ENCODE measurements around the gene ATG3. TPM values are rescaled to one million over a fixed set of nuclear protein-coding genes. Genes with fewer than 3 reads are reported as not detected.
"Not testable (repeated sequence)": the region's sequence is repeated elsewhere in the genome, so short reads cannot be mapped to it uniquely, and the experiment has no call there.

Gene ATG3
- total RNA-seq, 1 experiment from 2014 or later, result 75.1 TPM

DNA sequence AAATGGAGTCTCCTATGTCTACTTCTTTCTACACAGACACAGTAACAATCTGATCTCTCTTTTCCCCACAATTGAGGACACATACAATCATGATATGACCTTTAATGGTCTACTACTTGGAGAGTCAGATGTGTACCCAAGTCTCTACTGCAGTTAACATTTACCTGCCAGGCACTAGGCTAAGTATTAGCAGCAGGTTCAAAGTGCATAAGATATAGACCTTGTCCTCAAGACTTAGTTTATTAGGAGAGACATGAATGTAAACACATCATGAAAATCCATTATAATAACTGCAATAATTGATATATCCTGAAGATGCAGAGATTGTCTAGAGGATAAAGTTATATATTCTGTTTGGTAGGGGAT, 3.2 kb upstream of the ATG3 start:
- ATAC-seq, result no peak
- intact Hi-C loops (cut with micrococcal nuclease; ENCODE audit: unreplicated experiment) (no loop called here), in situ Hi-C loops (cut with HindIII; ENCODE audit: low pct_unique_long_range_greater_than_20kb, low sequenced_read_pairs) (no loop called here)
- no TSS peak for BruUV-seq (replicated peaks)
- peaks cover 10% of the 10 kb centered on the region; the same call in 1 of the 2 replicates for H3K4me1 ChIP-seq (ENCODE audit: control insufficient read depth, insufficient read depth, low read length)
- DNase-seq (ENCODE audit: low read depth, low spot score), result no peak
- no peaks in the 10 kb centered on the region for H3K9me3 ChIP-seq (ENCODE audit: control insufficient read depth, insufficient read depth, low read depth, low read length)
- no peaks in the 10 kb centered on the region for H3K27me3 ChIP-seq (ENCODE audit: control insufficient read depth, insufficient read depth, low read length)
- H3K36me3 ChIP-seq (ENCODE audit: control insufficient read depth, insufficient read depth, low read length), result peaks cover 7% of the 10 kb centered on the region; the same call in 1 of the 2 replicates
- ChIA-PET CTCF (no interaction called here), POLR2A (no interaction called here)
- TF ChIP-seq, protein P1, sequence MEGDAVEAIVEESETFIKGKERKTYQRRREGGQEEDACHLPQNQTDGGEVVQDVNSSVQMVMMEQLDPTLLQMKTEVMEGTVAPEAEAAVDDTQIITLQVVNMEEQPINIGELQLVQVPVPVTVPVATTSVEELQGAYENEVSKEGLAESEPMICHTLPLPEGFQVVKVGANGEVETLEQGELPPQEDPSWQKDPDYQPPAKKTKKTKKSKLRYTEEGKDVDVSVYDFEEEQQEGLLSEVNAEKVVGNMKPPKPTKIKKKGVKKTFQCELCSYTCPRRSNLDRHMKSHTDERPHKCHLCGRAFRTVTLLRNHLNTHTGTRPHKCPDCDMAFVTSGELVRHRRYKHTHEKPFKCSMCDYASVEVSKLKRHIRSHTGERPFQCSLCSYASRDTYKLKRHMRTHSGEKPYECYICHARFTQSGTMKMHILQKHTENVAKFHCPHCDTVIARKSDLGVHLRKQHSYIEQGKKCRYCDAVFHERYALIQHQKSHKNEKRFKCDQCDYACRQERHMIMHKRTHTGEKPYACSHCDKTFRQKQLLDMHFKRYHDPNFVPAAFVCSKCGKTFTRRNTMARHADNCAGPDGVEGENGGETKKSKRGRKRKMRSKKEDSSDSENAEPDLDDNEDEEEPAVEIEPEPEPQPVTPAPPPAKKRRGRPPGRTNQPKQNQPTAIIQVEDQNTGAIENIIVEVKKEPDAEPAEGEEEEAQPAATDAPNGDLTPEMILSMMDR (IDR thresholded peaks at IDR 0.05), result no peak
- TF ChIP-seq SIN3A (IDR thresholded peaks at IDR 0.05; ENCODE audit: borderline replicate concordance, insufficient read depth, low read depth, low read length) (no peak), TCF7L2 (IDR thresholded peaks at IDR 0.05; ENCODE audit: low read depth, low read length) (no peak), POLR2AphosphoS5 (IDR thresholded peaks at IDR 0.05; ENCODE audit: low read depth, low read length) (no peak)
- TF ChIP-seq, protein P2, sequence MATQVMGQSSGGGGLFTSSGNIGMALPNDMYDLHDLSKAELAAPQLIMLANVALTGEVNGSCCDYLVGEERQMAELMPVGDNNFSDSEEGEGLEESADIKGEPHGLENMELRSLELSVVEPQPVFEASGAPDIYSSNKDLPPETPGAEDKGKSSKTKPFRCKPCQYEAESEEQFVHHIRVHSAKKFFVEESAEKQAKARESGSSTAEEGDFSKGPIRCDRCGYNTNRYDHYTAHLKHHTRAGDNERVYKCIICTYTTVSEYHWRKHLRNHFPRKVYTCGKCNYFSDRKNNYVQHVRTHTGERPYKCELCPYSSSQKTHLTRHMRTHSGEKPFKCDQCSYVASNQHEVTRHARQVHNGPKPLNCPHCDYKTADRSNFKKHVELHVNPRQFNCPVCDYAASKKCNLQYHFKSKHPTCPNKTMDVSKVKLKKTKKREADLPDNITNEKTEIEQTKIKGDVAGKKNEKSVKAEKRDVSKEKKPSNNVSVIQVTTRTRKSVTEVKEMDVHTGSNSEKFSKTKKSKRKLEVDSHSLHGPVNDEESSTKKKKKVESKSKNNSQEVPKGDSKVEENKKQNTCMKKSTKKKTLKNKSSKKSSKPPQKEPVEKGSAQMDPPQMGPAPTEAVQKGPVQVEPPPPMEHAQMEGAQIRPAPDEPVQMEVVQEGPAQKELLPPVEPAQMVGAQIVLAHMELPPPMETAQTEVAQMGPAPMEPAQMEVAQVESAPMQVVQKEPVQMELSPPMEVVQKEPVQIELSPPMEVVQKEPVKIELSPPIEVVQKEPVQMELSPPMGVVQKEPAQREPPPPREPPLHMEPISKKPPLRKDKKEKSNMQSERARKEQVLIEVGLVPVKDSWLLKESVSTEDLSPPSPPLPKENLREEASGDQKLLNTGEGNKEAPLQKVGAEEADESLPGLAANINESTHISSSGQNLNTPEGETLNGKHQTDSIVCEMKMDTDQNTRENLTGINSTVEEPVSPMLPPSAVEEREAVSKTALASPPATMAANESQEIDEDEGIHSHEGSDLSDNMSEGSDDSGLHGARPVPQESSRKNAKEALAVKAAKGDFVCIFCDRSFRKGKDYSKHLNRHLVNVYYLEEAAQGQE (IDR thresholded peaks at IDR 0.05; ENCODE audit: insufficient read depth in 1 of 2, low read depth in 2 of 2, low read length in 1 of 2), result no peak
- H3K4me3 ChIP-seq (ENCODE audit: low read depth in 2 of 2, low read length in 2 of 2), result no peak overlapping the region
- no peak overlapping the region for H3K27ac ChIP-seq (ENCODE audit: low read length)

GRCh38 chr3:112564247-112564939, 2.6 kb upstream of the ATG3 start:
- POLR2A ChIA-PET; CTCF ChIA-PET; in situ Hi-C loops (cut with HindIII; ENCODE audit: low pct_unique_long_range_greater_than_20kb, low sequenced_read_pairs); intact Hi-C loops (cut with micrococcal nuclease; ENCODE audit: unreplicated experiment); H3K27ac ChIP-seq (ENCODE audit: low read length); ATAC-seq; H3K4me3 ChIP-seq (ENCODE audit: low read depth in 2 of 2, low read length in 2 of 2); DNase-seq (ENCODE audit: low read depth, low spot score); H3K36me3 ChIP-seq (ENCODE audit: control insufficient read depth, insufficient read depth, low read length); BruUV-seq (replicated peaks); H3K9me3 ChIP-seq (ENCODE audit: control insufficient read depth, insufficient read depth, low read depth, low read length); H3K27me3 ChIP-seq (ENCODE audit: control insufficient read depth, insufficient read depth, low read length): not testable (repeated sequence)
- H3K4me1 ChIP-seq (ENCODE audit: control insufficient read depth, insufficient read depth, low read length), result peaks cover 15% of the 10 kb centered on the region; the same call in 1 of the 2 replicates

- Histone ChIP-seq H3K9me3 (ENCODE audit: control insufficient read depth, insufficient read depth, low read depth, low read length) (no peaks in the 10 kb centered on the region), H3K36me3 (ENCODE audit: control insufficient read depth, insufficient read depth, low read length) (peaks cover 7% of the 10 kb centered on the region; the same call in 1 of the 2 replicates), H3K27ac (ENCODE audit: low read length) (peak overlapping the region; percentile 97), H3K27me3 (ENCODE audit: control insufficient read depth, insufficient read depth, low read length) (no peaks in the 10 kb centered on the region), H3K4me1 (ENCODE audit: control insufficient read depth, insufficient read depth, low read length) (peaks cover 18% of the 10 kb centered on the region; the same call in 1 of the 2 replicates), H3K4me3 (ENCODE audit: low read depth in 2 of 2, low read length in 2 of 2) (peak overlapping the region; percentile 95 to 99)
- DNase-seq (ENCODE audit: low read depth, low spot score), result no peak
- no TSS peak for BruUV-seq (replicated peaks)
- TF ChIP-seq POLR2AphosphoS5 (IDR thresholded peaks at IDR 0.05; ENCODE audit: low read depth, low read length), result no peak
- no peak for TF ChIP-seq TCF7L2 (IDR thresholded peaks at IDR 0.05; ENCODE audit: low read depth, low read length)
- TF ChIP-seq, protein P1 (IDR thresholded peaks at IDR 0.05), result no peak
- no peak for TF ChIP-seq SIN3A (IDR thresholded peaks at IDR 0.05; ENCODE audit: borderline replicate concordance, insufficient read depth, low read depth, low read length)
- TF ChIP-seq, protein P2 (IDR thresholded peaks at IDR 0.05; ENCODE audit: insufficient read depth in 1 of 2, low read depth in 2 of 2, low read length in 1 of 2), result no peak
- in situ Hi-C loops (cut with HindIII; ENCODE audit: low pct_unique_long_range_greater_than_20kb, low sequenced_read_pairs) (no loop called here), intact Hi-C loops (cut with micrococcal nuclease; ENCODE audit: unreplicated experiment) (no loop called here)
- ATAC-seq, result peak; percentile 84
- POLR2A ChIA-PET, result no interaction called here
- CTCF ChIA-PET, result no interaction called here
These were observed 353 bp downstream of the ATG3 start for GRCh38 chr3:112561484-112561733.
